Motor neuron (in vitro differentiated cells): Measurements from ENCODE around the gene LRCH3. TPM values are rescaled to one million over a fixed set of nuclear protein-coding genes. Genes with fewer than 3 reads are reported as not detected.
A peak's percentile ranks its signal among the peaks of the same experiment; 100 is the strongest.

ENCODE experiments used
- ATAC-seq, 8 experiments: fragments of 200-7000 bp; cut with Tn5 transposase; replicated peaks in 6 of 8; 2 replicates each; pipeline ENCODE4 v1.8.0; 2021; ENCODE audit warnings: mild to moderate bottlenecking in 8 of 8, moderate library complexity in 8 of 8
- H3K27ac ChIP-seq, 2 donors: fragments of 250-450 bp; sonication (Bioruptor Pico); 2 replicates each; pipeline ENCODE4 v1.9.0; 2021; ENCODE audit warnings: antibody characterized with exemption in 2 of 2, mild to moderate bottlenecking in 2 of 2, moderate library complexity in 1 of 2
- H3K4me1 ChIP-seq, 2 donors: fragments of 250-450 bp; sonication (Bioruptor Pico); replicated peaks in 1 of 2; 2 replicates each; pipeline ENCODE4 v1.6.1; 2021; ENCODE audit warnings: antibody characterized with exemption in 2 of 2, mild to moderate bottlenecking in 2 of 2, moderate library complexity in 1 of 2
- H3K4me3 ChIP-seq, 5 donors: fragments of 250-450 bp; sonication (Bioruptor Pico); 2 replicates each; pipeline ENCODE4 v1.9.0; 2021; ENCODE audit warnings: antibody characterized with exemption in 5 of 5, mild to moderate bottlenecking in 5 of 5, moderate library complexity in 4 of 5
- WGBS, 10 experiments: fragments of 450-650 bp; shearing (Covaris generic); methylation state at CpG; one replicate each; pipeline ENCODE4 v1.0.0; 2022; 5-methylcytosine and 5-hydroxymethylcytosine counted together
- in situ Hi-C, 9 experiments: fragments of 400-800 bp; cut with MboI; loops; one replicate each; pipeline ENCODE4 v1.15.0; 2021; ENCODE audit warnings: low sequenced_read_pairs in 9 of 9, low pct_unique_long_range_greater_than_20kb in 2 of 9; ENCODE audit not compliant: unreplicated experiment in 9 of 9
- total RNA-seq, 8 experiments: library from RNA; unstranded; fragments of 300-600 nt; gene quantifications; 2 replicates each; pipeline versions ENCODE4 v1.2.3 to v1.2.4, GENCODE V29; 2022

The LRCH3 gene
- total RNA-seq, 8 experiments from 2014 or later = 21.8 to 89.4 (median 38.4) TPM

DNA sequence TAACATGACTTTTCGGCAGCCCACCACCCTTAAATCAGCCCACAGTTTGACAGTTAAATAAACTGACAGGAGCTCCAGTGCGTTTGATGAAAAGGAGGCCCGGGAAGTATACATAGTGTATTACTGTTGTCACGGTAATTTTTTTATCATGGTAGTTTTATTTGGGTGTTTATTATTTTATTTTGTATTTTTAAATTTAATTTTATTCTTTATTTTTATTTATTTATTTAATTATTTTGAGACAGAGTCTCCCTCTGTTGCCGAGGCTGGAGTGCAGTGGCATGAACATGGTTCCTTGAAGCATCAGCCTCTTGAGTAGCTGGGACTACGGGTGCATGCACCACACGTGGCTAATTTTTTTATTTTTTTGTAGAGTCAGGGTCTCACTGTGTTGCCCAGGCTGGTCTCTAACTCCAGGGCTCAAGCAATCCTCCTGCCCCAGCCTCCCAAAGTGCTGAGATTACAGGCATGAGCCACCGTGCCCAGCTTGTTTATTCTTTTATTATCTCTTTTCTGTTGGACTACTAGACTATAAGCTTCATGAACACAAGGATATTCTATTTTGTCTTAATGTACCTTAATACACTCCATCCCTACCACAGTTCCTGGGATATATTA lies 65.3 kb downstream of the LRCH3 start:
- 71 to 100% (median 90%) methylated on average over 4 to 8 of the region's 8 CpGs for WGBS, 10 experiments
- ATAC-seq = no peak
- Histone ChIP-seq H3K4me3 (no peak overlapping the region), H3K4me1 (peaks cover 6 to 9% of the 10 kb centered on the region in 2 donors), H3K27ac (no peak overlapping the region)
- in situ Hi-C loops = no loop called here

DNA sequence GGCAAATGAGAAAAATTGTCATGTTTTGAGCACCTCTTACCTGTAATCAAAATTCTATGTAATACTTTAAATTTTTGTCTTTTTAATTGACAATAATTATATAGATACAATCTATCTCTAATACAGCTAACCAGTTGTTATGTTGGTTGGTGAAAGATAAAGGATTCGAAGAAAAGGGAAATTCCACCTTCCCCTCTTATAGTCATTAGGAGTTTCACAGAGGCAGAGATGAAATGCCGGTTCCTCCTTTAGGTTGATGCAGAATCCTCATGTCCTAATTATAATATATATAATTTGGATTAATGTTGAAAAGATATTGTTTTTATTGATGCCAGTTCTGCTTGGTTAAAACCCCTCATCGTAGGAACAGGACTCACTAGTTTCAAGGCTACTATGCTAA lies 67.1 kb downstream of the LRCH3 start:
- in situ Hi-C loops = no loop called here

DNA sequence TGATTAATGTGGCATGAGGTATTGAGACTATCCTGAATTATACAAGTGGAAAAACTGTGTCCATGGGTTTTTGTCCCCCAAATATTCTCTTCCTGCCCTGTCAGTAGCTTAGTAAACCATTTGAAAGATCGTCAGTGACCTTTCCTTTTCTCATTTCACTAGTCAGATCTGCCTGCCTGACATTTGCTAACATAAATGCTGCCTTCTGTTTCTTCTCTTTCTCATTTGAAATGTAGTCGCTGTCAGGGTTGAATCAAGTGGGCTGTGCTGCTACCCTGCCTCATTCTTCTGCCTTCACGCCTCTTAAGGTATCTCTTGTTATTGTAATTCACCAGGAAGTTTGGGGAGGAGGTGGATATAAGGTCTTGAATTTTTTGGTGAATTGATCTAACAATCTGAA lies 67.5 kb downstream of the LRCH3 start:
- H3K27ac ChIP-seq = no peak overlapping the region
- 0 to 100% (median 13%) methylated on average over 1 to 3 of the region's 3 CpGs for WGBS, 10 experiments
- no peak overlapping the region for H3K4me3 ChIP-seq
- in situ Hi-C loops = no loop called here
- ATAC-seq = peak in 3 of 8 experiments; percentile 24 to 47 (median 29)
- H3K4me1 ChIP-seq = peaks cover 6 to 9% of the 10 kb centered on the region in 2 donors

More for the DNA sequence above, 67.1 kb downstream of the LRCH3 start:
- 29 to 100% (median 76%) methylated on average over 1 to 3 of the region's 3 CpGs; no CpG with 5 or more reads in 1 of the 10 experiments for WGBS, 10 experiments
- peaks cover 6 to 9% of the 10 kb centered on the region in 2 donors for H3K4me1 ChIP-seq
- H3K27ac ChIP-seq = no peak overlapping the region
- H3K4me3 ChIP-seq = no peak overlapping the region
- no peak for ATAC-seq

DNA sequence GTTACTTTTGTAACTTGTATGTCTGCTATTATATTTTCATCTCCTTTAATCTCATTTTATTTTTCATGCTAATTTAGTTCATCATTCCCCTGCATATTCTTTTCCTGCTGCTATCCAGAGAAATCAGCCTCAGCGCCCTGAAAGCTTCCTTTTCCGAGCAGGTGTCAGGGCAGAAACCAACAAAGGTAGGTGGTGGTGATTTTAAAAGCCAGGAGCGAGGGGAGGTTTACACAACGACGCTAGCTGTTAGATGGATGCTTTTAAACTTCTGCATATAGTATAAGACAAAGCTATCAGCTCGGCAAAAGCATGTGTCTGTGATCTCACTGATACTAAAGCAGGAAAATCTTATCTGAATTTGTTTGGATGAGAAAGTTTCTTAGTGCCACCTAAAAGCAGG lies 75.0 kb downstream of the LRCH3 start:
- no peak for ATAC-seq
- Histone ChIP-seq H3K4me1 (no peaks in the 10 kb centered on the region), H3K27ac (no peak overlapping the region), H3K4me3 (no peak overlapping the region)
- 82 to 100% (median 96%) methylated on average over 2 to 6 of the region's 6 CpGs; no CpG with 5 or more reads in 1 of the 10 experiments for WGBS, 10 experiments
- in situ Hi-C loops = no loop called here

DNA sequence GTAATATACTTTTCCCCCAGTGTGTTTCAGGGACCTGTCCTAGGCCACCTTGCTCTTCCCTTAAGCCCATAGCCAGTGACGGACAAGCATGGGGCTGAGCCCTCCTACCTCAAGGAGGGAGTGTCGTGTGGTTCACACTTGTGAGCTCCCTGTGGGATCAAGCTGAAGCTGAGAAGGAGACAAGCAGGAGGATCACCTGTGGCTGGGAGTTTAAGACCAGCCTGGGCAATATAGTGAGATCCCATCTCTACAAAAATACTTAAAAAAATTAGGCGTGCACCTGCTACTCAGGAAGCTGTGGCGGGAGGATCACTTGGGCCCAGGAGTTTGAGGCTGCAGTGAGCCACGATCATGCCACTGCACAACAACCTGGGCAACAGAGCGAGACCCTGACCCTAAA lies 82.3 kb downstream of the LRCH3 start:
- WGBS, 10 experiments = 87 to 100% (median 100%) methylated on average over 1 to 4 of the region's 6 CpGs; no CpG with 5 or more reads in 3 of the 10 experiments
- ATAC-seq = no peak
- no peak overlapping the region for H3K27ac ChIP-seq
- in situ Hi-C loops = no loop called here
- no peak overlapping the region for H3K4me3 ChIP-seq
- no peaks in the 10 kb centered on the region for H3K4me1 ChIP-seq

DNA sequence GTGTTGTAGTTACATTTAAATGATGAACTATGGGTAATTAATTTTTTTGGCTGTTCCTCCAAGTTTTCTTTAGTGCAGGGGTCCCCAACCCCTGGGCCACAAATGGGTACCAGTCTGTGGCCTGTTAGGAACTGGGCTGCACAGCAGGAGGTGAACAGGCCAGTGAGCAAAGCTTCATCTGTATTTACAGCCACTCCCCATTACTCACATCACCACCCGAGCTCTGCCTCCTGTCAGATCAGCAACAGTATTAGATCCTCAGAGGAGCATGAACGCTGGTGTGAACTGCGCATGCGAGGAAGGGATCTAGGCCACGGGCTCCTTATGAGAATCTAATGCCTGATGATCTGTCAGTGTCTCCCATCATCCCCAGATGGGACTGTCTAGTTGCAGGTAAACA lies 83.0 kb downstream of the LRCH3 start:
- no peak overlapping the region for H3K4me3 ChIP-seq
- no peaks in the 10 kb centered on the region for H3K4me1 ChIP-seq
- WGBS, 10 experiments = 40 to 90% (median 87%) methylated on average over 2 to 5 of the region's 5 CpGs; no CpG with 5 or more reads in 6 of the 10 experiments
- ATAC-seq = peak in 2 of 8 experiments; percentile 88 to 96
- in situ Hi-C loops = no loop called here
- H3K27ac ChIP-seq = no peak overlapping the region

DNA sequence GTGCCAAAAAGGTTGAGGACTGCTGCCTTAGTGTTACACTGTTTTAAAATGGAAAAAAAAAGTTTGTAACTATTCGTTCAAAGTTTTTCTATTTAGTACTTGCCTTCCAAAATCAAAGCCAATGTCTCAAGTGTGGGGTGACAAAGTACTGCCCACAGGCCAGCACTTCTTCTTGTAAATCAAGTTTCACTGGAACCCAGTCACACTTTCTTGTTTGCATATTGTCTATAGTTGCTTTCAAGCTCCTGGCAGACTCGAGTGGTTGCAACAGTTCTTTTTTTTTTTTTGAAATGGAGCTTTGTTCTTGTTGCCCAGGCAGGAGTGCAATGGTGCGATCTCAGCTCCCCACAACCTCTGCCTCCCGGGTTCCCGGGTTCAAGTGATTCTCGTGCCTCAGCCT lies 83.6 kb downstream of the LRCH3 start:
- H3K4me3 ChIP-seq = no peak overlapping the region
- no peaks in the 10 kb centered on the region for H3K4me1 ChIP-seq
- WGBS, 10 experiments = 29 to 100% (median 86%) methylated on average over 1 to 5 of the region's 6 CpGs; no CpG with 5 or more reads in 1 of the 10 experiments
- no peak for ATAC-seq
- no peak overlapping the region for H3K27ac ChIP-seq
- in situ Hi-C loops = no loop called here

DNA sequence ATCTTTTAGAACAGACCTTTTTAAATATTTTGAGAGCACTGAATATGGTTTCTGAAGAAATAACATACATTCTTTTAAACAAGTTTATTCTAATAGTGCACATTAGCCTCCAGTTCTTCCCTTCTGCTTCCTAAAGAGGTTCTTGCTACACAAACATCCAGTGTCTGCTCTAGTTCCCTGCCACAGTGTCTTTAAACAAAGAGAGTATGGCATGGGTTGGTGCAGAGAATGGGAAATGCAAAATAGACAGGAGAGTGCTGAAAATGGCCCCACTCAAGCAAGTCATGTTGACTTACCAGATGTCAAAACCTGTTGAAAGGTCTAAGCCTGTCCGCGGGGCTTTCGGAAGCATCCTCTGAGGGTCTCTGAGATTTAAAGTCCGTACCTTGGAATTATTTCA lies 86.8 kb downstream of the LRCH3 start:
- no peak for ATAC-seq
- H3K4me3 ChIP-seq = no peak overlapping the region
- no peak overlapping the region for H3K27ac ChIP-seq
- 82 to 100% (median 94%) methylated on average over 3 to 4 of the region's 4 CpGs; no CpG with 5 or more reads in 6 of the 10 experiments for WGBS, 10 experiments
- H3K4me1 ChIP-seq = peaks cover 17 to 29% of the 10 kb centered on the region in 2 donors
- in situ Hi-C loops = no loop called here

DNA sequence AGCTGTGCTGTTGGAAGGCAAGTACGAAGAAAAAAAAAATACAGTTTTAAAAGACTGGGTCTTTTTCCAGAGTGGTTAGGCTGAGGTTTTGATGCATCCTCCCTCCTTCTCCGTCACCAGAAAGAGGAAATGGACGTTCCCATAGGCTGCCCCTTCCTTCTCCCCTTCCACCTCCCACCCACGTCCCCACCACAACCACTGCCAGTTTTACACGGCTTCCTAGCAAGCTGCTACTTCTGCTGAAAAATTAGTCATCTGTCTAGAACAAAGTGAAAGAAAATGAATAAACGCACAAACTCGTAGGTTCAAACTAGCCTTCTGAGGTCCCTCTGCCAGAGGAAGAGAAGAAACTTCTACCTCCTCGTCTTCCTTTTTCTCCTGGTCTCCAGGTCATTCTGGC lies 87.4 kb downstream of the LRCH3 start:
- in situ Hi-C loops = no loop called here
- H3K27ac ChIP-seq = no peak overlapping the region
- 40 to 100% (median 98%) methylated on average over 1 to 6 of the region's 8 CpGs; no CpG with 5 or more reads in 2 of the 10 experiments for WGBS, 10 experiments

DNA sequence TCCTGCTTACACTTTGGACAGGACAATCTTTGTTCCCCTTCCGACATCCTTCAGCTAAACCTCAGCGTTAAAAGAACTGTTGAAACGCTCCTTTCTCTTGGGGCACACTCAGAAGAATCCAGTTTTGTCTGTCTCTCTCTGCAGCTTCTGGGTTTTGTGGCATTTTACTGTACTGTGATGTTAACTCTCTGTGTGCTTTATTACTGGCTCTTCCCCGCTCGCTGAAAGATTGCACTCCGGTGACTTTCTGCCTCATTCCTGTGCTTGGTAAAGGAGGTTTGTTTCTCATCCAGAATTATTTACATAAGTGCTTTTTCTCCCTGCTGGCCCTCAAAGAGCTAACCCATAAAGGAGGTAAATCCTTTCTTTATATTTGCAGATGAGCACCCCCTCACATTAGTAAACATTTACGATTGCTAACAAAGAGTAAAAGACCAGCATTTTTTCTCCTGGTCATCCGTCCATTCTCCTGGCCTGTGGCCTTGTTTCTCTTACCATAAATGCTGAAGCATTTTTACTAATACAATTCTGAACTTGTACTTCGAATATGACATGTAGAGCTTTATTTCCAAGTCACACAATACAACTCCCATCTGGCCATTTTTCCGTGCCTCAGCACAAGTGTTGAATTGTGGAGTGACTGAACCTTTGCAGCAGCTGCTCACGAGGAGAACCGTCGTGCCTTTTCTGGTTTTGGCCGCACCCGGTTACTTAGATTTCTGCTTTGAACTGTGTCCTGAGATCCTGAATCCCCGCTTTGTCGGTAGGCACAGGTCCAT lies 89.6 kb downstream of the LRCH3 start:
- Histone ChIP-seq H3K4me3 (no peak overlapping the region), H3K27ac (peak overlapping the region; percentile 63 to 88), H3K4me1 (peaks cover 17 to 30% of the 10 kb centered on the region in 2 donors)
- WGBS, 10 experiments = 20 to 73% (median 41%) methylated on average over 6 to 17 of the region's 17 CpGs
- in situ Hi-C loops = no loop called here
- ATAC-seq = peak in 7 of 8 experiments; percentile 4 to 77 (median 59)

More for the DNA sequence above, 87.4 kb downstream of the LRCH3 start:
- Histone ChIP-seq H3K4me3 (no peak overlapping the region), H3K4me1 (peaks cover 17 to 30% of the 10 kb centered on the region in 2 donors)
- ATAC-seq = no peak

DNA sequence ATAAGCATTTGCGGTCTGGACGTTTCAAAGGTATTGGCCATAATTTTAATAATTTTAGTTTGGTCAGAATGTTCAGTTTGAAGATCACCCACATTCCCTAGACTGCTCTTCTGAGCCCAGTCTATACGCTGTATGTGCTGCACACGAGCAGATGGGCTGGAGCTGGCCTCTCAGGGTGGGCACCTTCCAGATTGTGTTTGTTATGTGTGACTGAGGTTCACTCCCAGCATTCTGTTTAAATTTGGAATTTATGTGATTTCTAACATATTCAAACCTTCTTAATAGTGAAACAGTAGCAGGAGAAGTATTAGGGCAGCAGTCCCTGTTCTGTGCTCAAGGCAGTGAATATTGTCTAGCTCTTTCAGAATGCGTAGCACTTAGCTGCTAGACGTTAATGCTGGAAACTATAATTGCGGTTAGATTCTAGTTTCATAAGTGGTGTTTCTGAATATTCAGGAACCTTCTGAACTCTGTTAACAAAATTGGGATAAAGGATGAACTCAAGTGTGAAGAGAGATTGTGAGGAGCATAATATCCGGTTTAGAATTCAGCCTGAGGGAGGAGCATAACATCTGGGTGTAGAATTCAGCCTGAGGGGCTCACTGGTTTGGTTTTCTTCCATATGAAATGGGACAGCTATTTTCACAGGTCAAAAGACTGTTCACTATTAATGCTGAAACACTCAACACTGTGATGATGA lies 90.4 kb downstream of the LRCH3 start:
- Histone ChIP-seq H3K27ac (peak overlapping the region; percentile 63 to 88), H3K4me1 (peaks cover 17 to 30% of the 10 kb centered on the region in 2 donors), H3K4me3 (no peak overlapping the region)
- WGBS, 10 experiments = 10 to 61% (median 35%) methylated on average over 1 to 5 of the region's 8 CpGs
- in situ Hi-C loops = no loop called here
- peak; percentile 22 to 88 (median 74) for ATAC-seq

DNA sequence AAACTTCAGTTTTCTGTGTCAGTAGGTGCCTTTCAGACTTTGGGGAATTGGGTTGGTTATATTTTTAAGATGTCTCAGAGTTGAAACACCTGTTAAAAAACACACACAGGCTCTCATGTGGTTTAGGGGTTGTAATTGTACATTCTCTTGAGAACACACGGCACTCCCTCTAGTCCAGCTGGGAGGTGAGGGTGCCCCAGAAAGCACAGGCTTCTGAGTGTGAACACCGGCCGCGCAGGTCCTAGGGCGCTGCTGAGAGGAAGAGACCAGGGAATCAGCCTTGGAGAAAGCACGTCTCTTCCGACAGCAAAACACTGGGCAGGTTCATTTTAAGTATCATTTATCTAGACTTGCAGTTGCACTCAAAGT lies 90.9 kb downstream of the LRCH3 start:
- Histone ChIP-seq H3K4me1 (peaks cover 17 to 33% of the 10 kb centered on the region in 2 donors), H3K27ac (peak overlapping the region in 1 of 2 donors; percentile 65), H3K4me3 (no peak overlapping the region)
- 48 to 100% (median 67%) methylated on average over 1 to 7 of the region's 7 CpGs; no CpG with 5 or more reads in 1 of the 10 experiments for WGBS, 10 experiments
- peak in 5 of 8 experiments; percentile 6 to 54 (median 39) for ATAC-seq
- in situ Hi-C loops = no loop called here

DNA sequence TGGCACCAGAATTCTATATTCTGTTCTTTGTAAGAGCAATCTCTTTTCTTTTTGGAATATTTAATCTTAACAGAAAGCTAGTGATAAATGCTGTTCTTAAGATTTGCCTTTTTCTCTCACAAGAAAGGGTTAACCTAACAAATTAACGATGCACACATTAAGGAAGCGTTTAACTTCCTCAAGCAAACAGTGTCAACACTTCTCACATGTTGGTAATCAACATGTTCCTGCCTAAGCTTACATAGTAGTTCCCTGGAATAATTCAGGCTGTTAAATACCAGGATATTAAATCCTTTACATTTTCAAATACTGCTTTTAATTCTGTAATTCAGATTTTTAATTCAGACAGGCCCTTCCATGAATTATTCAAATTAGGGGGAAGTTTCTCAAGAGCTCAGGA lies 91.5 kb downstream of the LRCH3 start:
- Histone ChIP-seq H3K4me1 (peaks cover 17 to 34% of the 10 kb centered on the region in 2 donors), H3K4me3 (no peak overlapping the region), H3K27ac (no peak overlapping the region)
- in situ Hi-C loops = no loop called here
- 0 to 52% (median 14%) methylated on average over 2 of the region's 2 CpGs; no CpG with 5 or more reads in 1 of the 10 experiments for WGBS, 10 experiments
- ATAC-seq = peak in 3 of 8 experiments; percentile 33 to 75 (median 41)
